ENCODE results near the gene POLR3H. TPM values are rescaled to one million over a fixed set of nuclear protein-coding genes. Genes with fewer than 3 reads are reported as not detected.
"Not testable (repeated sequence)": the region's sequence is repeated elsewhere in the genome, so short reads cannot be mapped to it uniquely, and the experiment has no call there.

The POLR3H gene, protein sequence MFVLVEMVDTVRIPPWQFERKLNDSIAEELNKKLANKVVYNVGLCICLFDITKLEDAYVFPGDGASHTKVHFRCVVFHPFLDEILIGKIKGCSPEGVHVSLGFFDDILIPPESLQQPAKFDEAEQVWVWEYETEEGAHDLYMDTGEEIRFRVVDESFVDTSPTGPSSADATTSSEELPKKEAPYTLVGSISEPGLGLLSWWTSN
- 24.8 and 28.1 TPM in 2 replicates for total RNA-seq

DNA sequence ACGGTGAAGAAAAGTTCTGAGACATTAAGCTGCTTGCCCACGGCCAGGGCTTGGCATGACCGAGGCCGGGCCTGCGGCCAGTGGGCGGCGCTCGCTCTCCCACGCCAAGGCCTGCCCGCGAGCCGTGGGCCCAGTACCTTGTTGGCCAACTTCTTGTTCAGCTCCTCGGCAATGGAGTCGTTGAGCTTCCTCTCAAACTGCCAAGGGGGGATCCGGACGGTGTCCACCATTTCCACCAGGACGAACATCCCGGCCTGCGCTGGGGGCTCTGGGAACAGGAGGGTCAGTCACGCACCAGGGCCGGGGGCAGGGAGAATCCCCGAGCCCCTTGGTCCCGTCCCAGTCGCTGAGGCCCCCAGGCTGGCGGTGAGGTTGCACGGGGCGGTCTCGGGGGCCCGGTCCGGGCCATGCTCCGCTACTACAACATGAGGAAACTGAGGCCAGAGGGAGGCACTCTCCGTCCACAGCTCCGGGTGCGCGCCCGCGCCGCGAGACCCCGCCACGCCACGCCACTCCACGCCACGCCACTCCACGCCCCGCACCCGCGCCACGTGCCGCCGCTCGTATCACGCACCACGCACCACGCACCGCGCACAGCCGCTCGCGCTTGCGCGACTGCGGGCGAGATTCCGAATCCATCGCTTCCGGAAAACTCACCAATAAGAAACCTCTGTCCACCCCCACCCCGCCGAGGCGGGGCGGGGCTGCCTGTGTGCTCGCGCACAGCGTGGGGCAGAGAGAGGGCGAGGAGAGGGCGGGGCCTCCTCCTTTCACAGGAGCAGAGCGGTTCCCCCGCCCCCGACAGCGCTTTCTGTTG lies at the start of gene POLR3H:
Gene POLR3H, minus strand, starts transcription at position 617 of the 817 bp plus-strand sequence. Its CDS starts 369 bp downstream, at position 248.
- TF ChIP-seq, protein P1, sequence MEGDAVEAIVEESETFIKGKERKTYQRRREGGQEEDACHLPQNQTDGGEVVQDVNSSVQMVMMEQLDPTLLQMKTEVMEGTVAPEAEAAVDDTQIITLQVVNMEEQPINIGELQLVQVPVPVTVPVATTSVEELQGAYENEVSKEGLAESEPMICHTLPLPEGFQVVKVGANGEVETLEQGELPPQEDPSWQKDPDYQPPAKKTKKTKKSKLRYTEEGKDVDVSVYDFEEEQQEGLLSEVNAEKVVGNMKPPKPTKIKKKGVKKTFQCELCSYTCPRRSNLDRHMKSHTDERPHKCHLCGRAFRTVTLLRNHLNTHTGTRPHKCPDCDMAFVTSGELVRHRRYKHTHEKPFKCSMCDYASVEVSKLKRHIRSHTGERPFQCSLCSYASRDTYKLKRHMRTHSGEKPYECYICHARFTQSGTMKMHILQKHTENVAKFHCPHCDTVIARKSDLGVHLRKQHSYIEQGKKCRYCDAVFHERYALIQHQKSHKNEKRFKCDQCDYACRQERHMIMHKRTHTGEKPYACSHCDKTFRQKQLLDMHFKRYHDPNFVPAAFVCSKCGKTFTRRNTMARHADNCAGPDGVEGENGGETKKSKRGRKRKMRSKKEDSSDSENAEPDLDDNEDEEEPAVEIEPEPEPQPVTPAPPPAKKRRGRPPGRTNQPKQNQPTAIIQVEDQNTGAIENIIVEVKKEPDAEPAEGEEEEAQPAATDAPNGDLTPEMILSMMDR (IDR thresholded peaks at IDR 0.05; ENCODE audit: insufficient read depth, low read depth, low read length): peak; percentile 75
- H3K4me3 ChIP-seq (ENCODE audit: low read depth, low read length): peak within 1 kb of the TSS; percentile 86
- DNase-seq (ENCODE audit: low read depth): peak; percentile 98

DNA sequence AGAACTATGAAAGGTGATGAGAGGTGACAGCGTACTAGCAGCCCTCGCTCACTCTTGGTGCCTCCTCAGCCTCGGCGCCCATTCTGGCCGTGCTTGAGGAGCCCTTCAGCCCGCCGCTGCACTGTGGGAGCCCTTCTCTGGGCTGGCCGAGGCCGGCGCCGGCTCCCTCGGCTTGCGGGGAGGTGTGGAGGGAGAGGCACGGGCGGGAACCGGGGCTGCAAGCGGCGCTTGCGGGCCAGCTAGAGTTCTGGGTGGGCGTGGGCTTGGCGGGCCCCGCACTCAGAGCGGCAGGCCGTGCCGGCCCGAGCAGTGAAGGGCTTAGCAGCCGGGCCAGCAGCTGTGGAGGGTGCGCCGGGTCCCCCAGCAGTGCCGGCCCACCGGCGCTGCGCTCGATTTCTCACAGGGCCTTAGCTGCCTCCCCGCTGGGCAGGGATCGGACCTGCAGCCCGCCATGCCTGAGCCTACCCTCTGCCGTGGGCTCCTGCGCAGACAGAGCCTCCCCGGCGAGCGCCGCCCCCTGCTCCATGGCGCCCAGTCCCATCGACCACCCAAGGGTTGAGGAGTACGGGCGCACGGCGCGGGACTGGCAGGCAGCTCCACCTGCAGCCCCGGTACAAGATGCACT lies 49.2 kb upstream of the POLR3H start:
- H3K4me3 ChIP-seq (ENCODE audit: low read depth, low read length); DNase-seq (ENCODE audit: low read depth): not testable (repeated sequence)

- peak; percentile 100 for DNase-seq (ENCODE audit: low read depth)
- TF ChIP-seq, protein P1 (IDR thresholded peaks at IDR 0.05; ENCODE audit: insufficient read depth, low read depth, low read length): no peak
- H3K4me3 ChIP-seq (ENCODE audit: low read depth, low read length): peak within 1 kb of the TSS; percentile 93
Measured at GRCh38 chr22:41589391-41590241, 45.3 kb upstream of the POLR3H start, which contains the start of gene PMM1. PMM1 (minus strand) TSS chr22:41589840; CDS start chr22:41589805, 35 bp downstream.

- TF ChIP-seq, protein P1 (IDR thresholded peaks at IDR 0.05; ENCODE audit: insufficient read depth, low read depth, low read length): no peak
- H3K4me3 ChIP-seq (ENCODE audit: low read depth, low read length): no peak overlapping the region
- no peak for DNase-seq (ENCODE audit: low read depth)
Measured at GRCh38 chr22:41587347-41587723, 43.1 kb upstream of the POLR3H start.

- H3K4me3 ChIP-seq (ENCODE audit: low read depth, low read length): no peak overlapping the region
- TF ChIP-seq, protein P1 (IDR thresholded peaks at IDR 0.05; ENCODE audit: insufficient read depth, low read depth, low read length): no peak
- DNase-seq (ENCODE audit: low read depth): no peak
Measured at GRCh38 chr22:41585898-41586297, 41.6 kb upstream of the POLR3H start.

DNA sequence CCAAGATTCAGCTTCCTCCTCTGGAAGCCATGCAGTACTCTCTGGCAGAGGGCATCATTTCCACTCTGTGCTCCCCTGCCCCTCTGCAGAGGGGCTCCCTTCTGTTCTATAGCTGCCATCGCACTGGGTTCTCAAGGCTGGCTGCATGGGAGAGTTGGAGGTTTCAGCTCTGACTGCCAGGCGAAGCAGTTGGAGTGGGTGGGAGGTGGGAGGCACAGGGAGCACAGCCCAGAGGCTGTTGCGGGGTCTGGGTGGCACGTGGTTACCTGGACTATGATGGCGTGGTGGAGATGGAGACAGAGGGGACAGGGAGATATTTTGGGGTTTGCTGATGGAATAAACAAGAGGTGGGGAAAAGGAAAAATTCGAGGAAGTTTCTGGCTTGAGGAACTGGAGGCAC lies 40.6 kb upstream of the POLR3H start:
- H3K4me3 ChIP-seq (ENCODE audit: low read depth, low read length): no peak overlapping the region
- DNase-seq (ENCODE audit: low read depth): no peak
- TF ChIP-seq, protein P1 (IDR thresholded peaks at IDR 0.05; ENCODE audit: insufficient read depth, low read depth, low read length): no peak
